ENCODE measurements around the gene SLC8A2. TPM values are rescaled to one million over a fixed set of nuclear protein-coding genes. Genes with fewer than 3 reads are reported as not detected.

Gene SLC8A2
- polyA plus RNA-seq, 1 donor (not counting 4 experiments of a cell fraction or from before 2014, with no cell fraction given) = 0.17 TPM

GRCh38 chr19:47458672-47459071 is 13.0 kb downstream of the SLC8A2 start:
- H2AFZ ChIP-seq (ENCODE audit: control insufficient read depth, low read length) = no peak overlapping the region
- H3K79me2 ChIP-seq (ENCODE audit: control insufficient read depth, insufficient read depth, low read length) = no peaks in the 10 kb centered on the region
- no peaks in the 10 kb centered on the region for H3K9me1 ChIP-seq (ENCODE audit: control insufficient read depth, extremely low read depth, insufficient read depth, low read length)
- TF ChIP-seq EZH2 (IDR thresholded peaks at IDR 0.05; ENCODE audit: low read length) = no peak
- no peak for TF ChIP-seq CTCF (optimal IDR thresholded peaks at IDR 0.05 in 1 of 3, IDR thresholded peaks at IDR 0.05 in 1 of 3, conservative IDR thresholded peaks at IDR 0.05 in 1 of 3; ENCODE audit: extremely low read depth in 1 of 3, insufficient read depth in 2 of 3, low read length in 3 of 3)
- no peak overlapping the region for H3K4me2 ChIP-seq (ENCODE audit: control insufficient read depth, extremely low read depth, insufficient read depth, low read depth, low read length)
- no peak for DNase-seq (ENCODE audit: low read depth, low spot score)
- peaks cover 39% of the 10 kb centered on the region for H3K27me3 ChIP-seq (ENCODE audit: control insufficient read depth, extremely low read depth, insufficient read depth, low read length)
- no peak overlapping the region for H3K27ac ChIP-seq (ENCODE audit: control insufficient read depth, insufficient read depth, low read length)
- H3K9ac ChIP-seq (ENCODE audit: control insufficient read depth, extremely low read depth, insufficient read depth, low read length) = no peak overlapping the region
- no peaks in the 10 kb centered on the region for H4K20me1 ChIP-seq (ENCODE audit: control insufficient read depth, extremely low read depth, insufficient read depth, low read length)
- no peaks in the 10 kb centered on the region for H3K36me3 ChIP-seq (ENCODE audit: control insufficient read depth in 2 of 2, extremely low read depth in 1 of 2, insufficient read depth in 2 of 2, low read length in 2 of 2)
- H3K9me3 ChIP-seq (ENCODE audit: control insufficient read depth, low read depth, low read length) = peaks cover 8% of the 10 kb centered on the region
- dilution Hi-C loops (cut with MboI; ENCODE audit: extremely low pct_ligation_motif_present, low sequenced_read_pairs) = no loop called here
- no peak overlapping the region for H3K4me3 ChIP-seq (ENCODE audit: control insufficient read depth in 2 of 3, extremely low read depth in 1 of 3, insufficient read depth in 2 of 3, low read depth in 1 of 3, low read length in 3 of 3)
- FAIRE-seq = no peak
- H3K4me1 ChIP-seq (ENCODE audit: control insufficient read depth, extremely low read depth, insufficient read depth, low read length) = no peaks in the 10 kb centered on the region

- H3K9me1 ChIP-seq (ENCODE audit: control insufficient read depth, extremely low read depth, insufficient read depth, low read length) = no peaks in the 10 kb centered on the region
- no peak overlapping the region for H3K27ac ChIP-seq (ENCODE audit: control insufficient read depth, insufficient read depth, low read length)
- no peak overlapping the region for H3K9ac ChIP-seq (ENCODE audit: control insufficient read depth, extremely low read depth, insufficient read depth, low read length)
- peaks cover 42% of the 10 kb centered on the region for H3K27me3 ChIP-seq (ENCODE audit: control insufficient read depth, extremely low read depth, insufficient read depth, low read length)
- no peaks in the 10 kb centered on the region for H3K36me3 ChIP-seq (ENCODE audit: control insufficient read depth in 2 of 2, extremely low read depth in 1 of 2, insufficient read depth in 2 of 2, low read length in 2 of 2)
- no peak overlapping the region for H3K4me3 ChIP-seq (ENCODE audit: control insufficient read depth in 2 of 3, extremely low read depth in 1 of 3, insufficient read depth in 2 of 3, low read depth in 1 of 3, low read length in 3 of 3)
- H3K4me2 ChIP-seq (ENCODE audit: control insufficient read depth, extremely low read depth, insufficient read depth, low read depth, low read length) = no peak overlapping the region
- H2AFZ ChIP-seq (ENCODE audit: control insufficient read depth, low read length) = no peak overlapping the region
- H3K79me2 ChIP-seq (ENCODE audit: control insufficient read depth, insufficient read depth, low read length) = no peaks in the 10 kb centered on the region
- peaks cover 8% of the 10 kb centered on the region for H3K9me3 ChIP-seq (ENCODE audit: control insufficient read depth, low read depth, low read length)
- DNase-seq (ENCODE audit: low read depth, low spot score) (no peak), FAIRE-seq (no peak)
- no peaks in the 10 kb centered on the region for H3K4me1 ChIP-seq (ENCODE audit: control insufficient read depth, extremely low read depth, insufficient read depth, low read length)
- no peaks in the 10 kb centered on the region for H4K20me1 ChIP-seq (ENCODE audit: control insufficient read depth, extremely low read depth, insufficient read depth, low read length)
- TF ChIP-seq EZH2 (IDR thresholded peaks at IDR 0.05; ENCODE audit: low read length) (peak; percentile 86), CTCF (optimal IDR thresholded peaks at IDR 0.05 in 1 of 3, IDR thresholded peaks at IDR 0.05 in 1 of 3, conservative IDR thresholded peaks at IDR 0.05 in 1 of 3; ENCODE audit: extremely low read depth in 1 of 3, insufficient read depth in 2 of 3, low read length in 3 of 3) (no peak)
- dilution Hi-C loops (cut with MboI; ENCODE audit: extremely low pct_ligation_motif_present, low sequenced_read_pairs) = no loop called here
Observed at GRCh38 chr19:47456721-47457474, 14.8 kb downstream of the SLC8A2 start.
